Natural killer cell treated with Interleukin-12 subunit alpha and Interleukin-12 subunit beta and Interleukin-15 and Interleukin-18, amount 100 ng/mL, for 72 hours (primary cell): ENCODE measurements around the gene NUDT16. TPM values are rescaled to one million over a fixed set of nuclear protein-coding genes. Genes with fewer than 3 reads are reported as not detected.

Source experiments
- ATAC-seq, 2 donors: fragments of 150-1000 bp; cut with Tn5 transposase in 1 of 2; sonication (Bioruptor Pico), chemical (Tn5 transposase) in 1 of 2; 2 replicates each; pipeline ENCODE4 v1.10.0; 2021
- DNase-seq: peaks from one replicate; pipeline ENCODE4 v3.0.0; 2022; ENCODE audit warnings: low spot score
- H3K27ac Mint-ChIP-seq, 2 donors: 1 replicate in 1 of 2; 2 replicates in 1 of 2; pipeline ENCODE4 v1.8.0; 2022; ENCODE audit warnings: mixed read lengths in 2 of 2, mild to moderate bottlenecking in 1 of 2, moderate library complexity in 1 of 2
- H3K27me3 Mint-ChIP-seq, 2 donors: 1 replicate in 1 of 2; 2 replicates in 1 of 2; pipeline ENCODE4 v1.8.0; 2022; ENCODE audit warnings: mixed read lengths in 2 of 2
- H3K36me3 Mint-ChIP-seq: one replicate; pipeline ENCODE4 v1.8.0; 2022; ENCODE audit warnings: mixed read lengths
- H3K4me1 Mint-ChIP-seq, 2 donors: 1 replicate in 1 of 2; 2 replicates in 1 of 2; pipeline ENCODE4 v1.8.0; 2022; ENCODE audit warnings: low read depth in 2 of 2, mixed read lengths in 2 of 2, mild to moderate bottlenecking in 1 of 2
- H3K4me3 Mint-ChIP-seq: one replicate; pipeline ENCODE4 v1.8.0; 2022; ENCODE audit warnings: mixed read lengths
- H3K9me3 Mint-ChIP-seq: 2 replicates; pipeline ENCODE4 v1.8.0; 2022; ENCODE audit warnings: mixed read lengths
- total RNA-seq, 2 donors: library from RNA; stranded (reverse); gene quantifications; one replicate each; pipeline ENCODE4 v1.2.3, GENCODE V29; 2022

NUDT16 gene
- total RNA-seq, 2 donors from 2014 or later = 10.1 to 10.9 TPM

- H3K9me3 Mint-ChIP-seq = no peaks in the 10 kb centered on the region
- no peaks in the 10 kb centered on the region for H3K4me1 Mint-ChIP-seq
- no peak for ATAC-seq
Measured at GRCh38 chr3:131396170-131396569, 14.6 kb downstream of the NUDT16 start.

GRCh38 chr3:131397889-131398288, 16.3 kb downstream of the NUDT16 start:
- Mint-ChIP-seq H3K4me3 (no peak overlapping the region), H3K27ac (no peak overlapping the region), H3K9me3 (no peaks in the 10 kb centered on the region), H3K27me3 (peaks cover 5 to 15% of the 10 kb centered on the region in 2 donors), H3K36me3 (no peaks in the 10 kb centered on the region), H3K4me1 (no peaks in the 10 kb centered on the region)
- ATAC-seq = no peak
- DNase-seq = no peak

More at GRCh38 chr3:131396170-131396569, 14.6 kb downstream of the NUDT16 start:
- no peak overlapping the region for H3K4me3 Mint-ChIP-seq
- no peak for DNase-seq
- H3K27me3 Mint-ChIP-seq = peaks cover 5 to 15% of the 10 kb centered on the region in 2 donors
- no peaks in the 10 kb centered on the region for H3K36me3 Mint-ChIP-seq
- no peak overlapping the region for H3K27ac Mint-ChIP-seq

- H3K9me3 Mint-ChIP-seq = no peaks in the 10 kb centered on the region
- H3K27me3 Mint-ChIP-seq = peaks cover 8 to 20% of the 10 kb centered on the region in 2 donors
- no peak for ATAC-seq
- H3K27ac Mint-ChIP-seq = no peak overlapping the region
- H3K4me1 Mint-ChIP-seq = no peaks in the 10 kb centered on the region
- H3K36me3 Mint-ChIP-seq = no peaks in the 10 kb centered on the region
- H3K4me3 Mint-ChIP-seq = no peak overlapping the region
- DNase-seq = no peak
Measured at GRCh38 chr3:131401978-131402377, 20.4 kb downstream of the NUDT16 start.

GRCh38 chr3:131402391-131403039, 20.9 kb downstream of the NUDT16 start:
- ATAC-seq (no peak), DNase-seq (no peak)
- Mint-ChIP-seq H3K9me3 (no peaks in the 10 kb centered on the region), H3K27ac (no peak overlapping the region), H3K4me1 (no peaks in the 10 kb centered on the region), H3K4me3 (no peak overlapping the region), H3K36me3 (no peaks in the 10 kb centered on the region), H3K27me3 (peaks cover 9 to 23% of the 10 kb centered on the region in 2 donors)

GRCh38 chr3:131403216-131403895, 21.8 kb downstream of the NUDT16 start:
- no peaks in the 10 kb centered on the region for H3K9me3 Mint-ChIP-seq
- H3K36me3 Mint-ChIP-seq = no peaks in the 10 kb centered on the region
- H3K4me1 Mint-ChIP-seq = no peaks in the 10 kb centered on the region
- no peak overlapping the region for H3K27ac Mint-ChIP-seq
- DNase-seq (no peak), ATAC-seq (no peak)
- H3K27me3 Mint-ChIP-seq = peaks cover 10 to 29% of the 10 kb centered on the region in 2 donors
- H3K4me3 Mint-ChIP-seq = no peak overlapping the region

GRCh38 chr3:131405411-131405810, 23.8 kb downstream of the NUDT16 start:
- Mint-ChIP-seq H3K27me3 (peaks cover 10 to 28% of the 10 kb centered on the region in 2 donors), H3K9me3 (no peaks in the 10 kb centered on the region), H3K4me1 (no peaks in the 10 kb centered on the region), H3K4me3 (no peak overlapping the region), H3K36me3 (no peaks in the 10 kb centered on the region), H3K27ac (no peak overlapping the region)
- DNase-seq (no peak), ATAC-seq (no peak)

GRCh38 chr3:131406274-131406673, 24.7 kb downstream of the NUDT16 start:
- peaks cover 10 to 22% of the 10 kb centered on the region in 2 donors for H3K27me3 Mint-ChIP-seq
- H3K9me3 Mint-ChIP-seq = no peaks in the 10 kb centered on the region
- ATAC-seq (no peak), DNase-seq (no peak)
- no peaks in the 10 kb centered on the region for H3K4me1 Mint-ChIP-seq
- no peak overlapping the region for H3K4me3 Mint-ChIP-seq
- no peak overlapping the region for H3K27ac Mint-ChIP-seq
- no peaks in the 10 kb centered on the region for H3K36me3 Mint-ChIP-seq

- Mint-ChIP-seq H3K4me1 (no peaks in the 10 kb centered on the region), H3K4me3 (no peak overlapping the region), H3K27ac (no peak overlapping the region), H3K36me3 (peaks cover 9% of the 10 kb centered on the region), H3K9me3 (no peaks in the 10 kb centered on the region), H3K27me3 (peaks cover 16 to 29% of the 10 kb centered on the region in 2 donors)
- no peak for DNase-seq
- ATAC-seq = no peak
Measured at GRCh38 chr3:131417751-131418150, 36.2 kb downstream of the NUDT16 start.

GRCh38 chr3:131421301-131421700, 39.7 kb downstream of the NUDT16 start:
- H3K27me3 Mint-ChIP-seq = peaks cover 4 to 12% of the 10 kb centered on the region in 2 donors
- H3K36me3 Mint-ChIP-seq = no peaks in the 10 kb centered on the region
- no peaks in the 10 kb centered on the region for H3K9me3 Mint-ChIP-seq
- ATAC-seq = no peak
- no peak overlapping the region for H3K27ac Mint-ChIP-seq
- DNase-seq = no peak
- H3K4me1 Mint-ChIP-seq = no peaks in the 10 kb centered on the region
- H3K4me3 Mint-ChIP-seq = no peak overlapping the region

- no peak for ATAC-seq
- no peak overlapping the region for H3K27ac Mint-ChIP-seq
- H3K36me3 Mint-ChIP-seq = no peaks in the 10 kb centered on the region
- H3K4me3 Mint-ChIP-seq = no peak overlapping the region
- H3K4me1 Mint-ChIP-seq = no peaks in the 10 kb centered on the region
- peaks cover 4 to 11% of the 10 kb centered on the region in 2 donors for H3K27me3 Mint-ChIP-seq
- no peaks in the 10 kb centered on the region for H3K9me3 Mint-ChIP-seq
- DNase-seq = no peak
Measured at GRCh38 chr3:131421957-131422498, 40.5 kb downstream of the NUDT16 start.

- DNase-seq (no peak), ATAC-seq (no peak)
- Mint-ChIP-seq H3K4me1 (no peaks in the 10 kb centered on the region), H3K27ac (no peak overlapping the region), H3K9me3 (no peaks in the 10 kb centered on the region), H3K4me3 (no peak overlapping the region), H3K27me3 (peaks cover 0 to 7% of the 10 kb centered on the region in 2 donors), H3K36me3 (no peaks in the 10 kb centered on the region)
Measured at GRCh38 chr3:131427226-131427625, 45.7 kb downstream of the NUDT16 start.

GRCh38 chr3:131431754-131432153, 50.2 kb downstream of the NUDT16 start:
- Mint-ChIP-seq H3K36me3 (no peaks in the 10 kb centered on the region), H3K4me1 (no peaks in the 10 kb centered on the region), H3K4me3 (no peak overlapping the region), H3K9me3 (no peaks in the 10 kb centered on the region), H3K27me3 (peaks cover 18 to 24% of the 10 kb centered on the region in 2 donors), H3K27ac (no peak overlapping the region)
- DNase-seq = no peak
- no peak for ATAC-seq

GRCh38 chr3:131432441-131432840, 50.9 kb downstream of the NUDT16 start:
- peaks cover 20 to 29% of the 10 kb centered on the region in 2 donors for H3K27me3 Mint-ChIP-seq
- ATAC-seq = no peak
- no peaks in the 10 kb centered on the region for H3K9me3 Mint-ChIP-seq
- no peak overlapping the region for H3K27ac Mint-ChIP-seq
- DNase-seq = no peak
- no peak overlapping the region for H3K4me3 Mint-ChIP-seq
- H3K36me3 Mint-ChIP-seq = no peaks in the 10 kb centered on the region
- H3K4me1 Mint-ChIP-seq = no peaks in the 10 kb centered on the region

- peaks cover 24 to 31% of the 10 kb centered on the region in 2 donors for H3K27me3 Mint-ChIP-seq
- H3K9me3 Mint-ChIP-seq = no peaks in the 10 kb centered on the region
- DNase-seq = no peak
- no peaks in the 10 kb centered on the region for H3K36me3 Mint-ChIP-seq
- H3K27ac Mint-ChIP-seq = no peak overlapping the region
- ATAC-seq = no peak
- no peak overlapping the region for H3K4me3 Mint-ChIP-seq
- no peaks in the 10 kb centered on the region for H3K4me1 Mint-ChIP-seq
Measured at GRCh38 chr3:131435000-131435399, 53.4 kb downstream of the NUDT16 start.
